Smooth muscle cell (in vitro differentiated cells): Measurements from ENCODE around the gene MVK. TPM values are rescaled to one million over a fixed set of nuclear protein-coding genes. Genes with fewer than 3 reads are reported as not detected.

Experiments
- DNase-seq: peaks from one replicate; lab custom pipeline; 2025; ENCODE audit not compliant: unreplicated experiment; lab: John Stamatoyannopoulos, UW
- H2AFZ ChIP-seq: fragments of 200-600 bp; sonication (generic); 2 replicates; pipeline ENCODE4 v1.6.0; 2016; ENCODE audit warnings: antibody characterized with exemption, low read depth, mild to moderate bottlenecking
- H3F3A ChIP-seq: fragments of 200-600 bp; sonication (generic); 2 replicates; pipeline ENCODE4 v1.6.0; 2017; ENCODE audit warnings: antibody characterized with exemption, low read depth
- H3K27ac ChIP-seq: fragments of 200-600 bp; sonication (generic); 2 replicates; pipeline ENCODE4 v1.5.1; 2016; ENCODE audit warnings: low read depth, mild to moderate bottlenecking
- H3K27me3 ChIP-seq: fragments of 200-600 bp; sonication (generic); 2 replicates; pipeline ENCODE4 v1.6.1; 2016; ENCODE audit warnings: low read depth, mild to moderate bottlenecking
- H3K36me3 ChIP-seq: fragments of 200-600 bp; sonication (generic); 2 replicates; pipeline ENCODE4 v1.5.1; 2016; ENCODE audit warnings: low read depth
- H3K4me1 ChIP-seq: fragments of 200-600 bp; sonication (generic); 2 replicates; pipeline ENCODE4 v1.5.1; 2016; ENCODE audit warnings: low read depth
- H3K4me2 ChIP-seq: fragments of 200-600 bp; sonication (generic); 2 replicates; pipeline ENCODE4 v1.6.0; 2016; ENCODE audit warnings: mild to moderate bottlenecking
- H3K4me3 ChIP-seq: fragments of 200-600 bp; sonication (generic); 2 replicates; pipeline ENCODE4 v1.5.1; 2016; ENCODE audit warnings: mild to moderate bottlenecking
- H3K79me2 ChIP-seq: fragments of 200-600 bp; sonication (generic); 2 replicates; pipeline ENCODE4 v1.6.0; 2016; ENCODE audit warnings: low read depth, mild to moderate bottlenecking
- H3K9ac ChIP-seq: fragments of 200-600 bp; sonication (generic); 2 replicates; pipeline ENCODE4 v1.6.0; 2016; ENCODE audit warnings: low read depth
- H3K9me3 ChIP-seq: fragments of 200-600 bp; sonication (generic); replicated peaks from 2 replicates; pipeline ENCODE4 v1.5.1; 2016; ENCODE audit warnings: low read depth
- H4K20me1 ChIP-seq: fragments of 200-600 bp; sonication (generic); 2 replicates; pipeline ENCODE4 v1.6.0; 2016; ENCODE audit warnings: low read depth
- WGBS: methylation state at CpG from one replicate; pipeline ENCODE4 v1.1.7; 2016; ENCODE audit warnings: low lambda C conversion rate; 5-methylcytosine and 5-hydroxymethylcytosine counted together
- polyA plus RNA-seq: library from polyadenylated mRNA; unstranded; fragments of >200 nt; fragmentation: Nextera tagmentation; extraction: Ambion mirVana; gene quantifications from 2 replicates; pipeline ENCODE4 v1.2.1, GENCODE V29; 2016
- total RNA-seq: library from RNA; depleted of rRNA; stranded (reverse); fragments of >200 nt; gene quantifications from 2 replicates; pipeline ENCODE4 v1.2.3, GENCODE V29; 2014
- TF ChIP-seq, protein P1 (sequence below): fragments of 200-600 bp; sonication (generic); IDR thresholded peaks from 2 replicates; pipeline ENCODE4 v1.5.1; 2017; ENCODE audit warnings: borderline replicate concordance, mild to moderate bottlenecking, antibody characterized with exemption; ENCODE audit not compliant: insufficient read depth, poor library complexity, severe bottlenecking

The MVK gene
- total and polyA plus RNA-seq, 2 experiments from 2014 or later: 16.3 to 21.1 TPM

DNA sequence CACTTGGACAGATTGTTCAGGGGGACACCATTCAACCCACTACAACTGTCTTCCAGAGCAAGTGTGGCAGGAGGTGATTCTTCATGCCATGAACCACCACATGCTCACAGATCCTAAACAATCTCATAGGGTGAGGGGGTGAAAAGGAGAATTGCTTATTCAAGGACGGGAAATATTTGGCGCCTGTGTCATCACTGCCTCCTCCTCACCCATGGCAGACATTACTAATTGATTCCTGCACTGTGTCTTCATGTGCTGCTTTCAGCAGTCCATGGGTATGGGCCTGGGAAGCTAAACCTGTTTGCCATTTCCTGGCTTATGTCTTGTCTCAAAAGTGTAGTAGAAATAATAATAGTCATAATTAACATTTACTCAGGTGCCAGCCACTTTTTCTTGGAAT is 31.6 kb upstream of the MVK start:
- no peak for DNase-seq
- Histone ChIP-seq H3K4me2 (peak overlapping the region; percentile 22), H2AFZ (no peak overlapping the region), H3K9ac (peak overlapping the region; percentile 14), H3K36me3 (no peaks in the 10 kb centered on the region), H3K4me1 (peaks cover 4% of the 10 kb centered on the region), H3K4me3 (no peak overlapping the region), H3K79me2 (no peaks in the 10 kb centered on the region), H3K27ac (peak overlapping the region; percentile 64), H4K20me1 (no peaks in the 10 kb centered on the region), H3F3A (peaks cover 13% of the 10 kb centered on the region), H3K27me3 (no peaks in the 10 kb centered on the region), H3K9me3 (no peaks in the 10 kb centered on the region)
- 40% methylated on average over 2 of the region's 2 CpGs for WGBS
- TF ChIP-seq, protein P1, sequence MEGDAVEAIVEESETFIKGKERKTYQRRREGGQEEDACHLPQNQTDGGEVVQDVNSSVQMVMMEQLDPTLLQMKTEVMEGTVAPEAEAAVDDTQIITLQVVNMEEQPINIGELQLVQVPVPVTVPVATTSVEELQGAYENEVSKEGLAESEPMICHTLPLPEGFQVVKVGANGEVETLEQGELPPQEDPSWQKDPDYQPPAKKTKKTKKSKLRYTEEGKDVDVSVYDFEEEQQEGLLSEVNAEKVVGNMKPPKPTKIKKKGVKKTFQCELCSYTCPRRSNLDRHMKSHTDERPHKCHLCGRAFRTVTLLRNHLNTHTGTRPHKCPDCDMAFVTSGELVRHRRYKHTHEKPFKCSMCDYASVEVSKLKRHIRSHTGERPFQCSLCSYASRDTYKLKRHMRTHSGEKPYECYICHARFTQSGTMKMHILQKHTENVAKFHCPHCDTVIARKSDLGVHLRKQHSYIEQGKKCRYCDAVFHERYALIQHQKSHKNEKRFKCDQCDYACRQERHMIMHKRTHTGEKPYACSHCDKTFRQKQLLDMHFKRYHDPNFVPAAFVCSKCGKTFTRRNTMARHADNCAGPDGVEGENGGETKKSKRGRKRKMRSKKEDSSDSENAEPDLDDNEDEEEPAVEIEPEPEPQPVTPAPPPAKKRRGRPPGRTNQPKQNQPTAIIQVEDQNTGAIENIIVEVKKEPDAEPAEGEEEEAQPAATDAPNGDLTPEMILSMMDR: no peak

DNA sequence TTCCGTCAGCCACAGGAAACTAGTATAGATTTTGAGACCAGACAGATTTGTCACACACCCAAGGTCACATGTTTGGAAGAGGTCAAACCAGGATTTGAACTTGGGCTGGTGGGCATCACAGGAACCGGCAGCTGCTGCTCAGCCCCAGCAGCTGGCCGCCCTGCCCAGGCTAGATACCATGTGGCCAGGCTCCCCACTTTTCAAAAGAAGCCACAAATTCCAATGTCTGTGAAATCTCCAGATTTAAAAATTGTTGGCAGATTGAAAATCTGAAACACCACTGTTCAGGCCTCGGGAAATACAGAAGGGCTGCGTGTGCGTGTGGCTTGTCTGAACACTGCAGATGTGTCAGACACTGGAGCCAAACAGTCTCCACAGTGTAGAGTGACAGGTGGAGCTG is 30.7 kb upstream of the MVK start:
- Histone ChIP-seq H3K9me3 (no peaks in the 10 kb centered on the region), H3K4me1 (peaks cover 3% of the 10 kb centered on the region), H3K27me3 (no peaks in the 10 kb centered on the region), H2AFZ (no peak overlapping the region), H3K27ac (peak overlapping the region; percentile 64), H3K79me2 (no peaks in the 10 kb centered on the region), H3K36me3 (no peaks in the 10 kb centered on the region), H3K4me2 (no peak overlapping the region), H4K20me1 (no peaks in the 10 kb centered on the region), H3K4me3 (no peak overlapping the region), H3K9ac (no peak overlapping the region), H3F3A (peaks cover 10% of the 10 kb centered on the region)
- TF ChIP-seq, protein P1: no peak
- 43% methylated on average over 6 of the region's 6 CpGs for WGBS
- no peak for DNase-seq

DNA sequence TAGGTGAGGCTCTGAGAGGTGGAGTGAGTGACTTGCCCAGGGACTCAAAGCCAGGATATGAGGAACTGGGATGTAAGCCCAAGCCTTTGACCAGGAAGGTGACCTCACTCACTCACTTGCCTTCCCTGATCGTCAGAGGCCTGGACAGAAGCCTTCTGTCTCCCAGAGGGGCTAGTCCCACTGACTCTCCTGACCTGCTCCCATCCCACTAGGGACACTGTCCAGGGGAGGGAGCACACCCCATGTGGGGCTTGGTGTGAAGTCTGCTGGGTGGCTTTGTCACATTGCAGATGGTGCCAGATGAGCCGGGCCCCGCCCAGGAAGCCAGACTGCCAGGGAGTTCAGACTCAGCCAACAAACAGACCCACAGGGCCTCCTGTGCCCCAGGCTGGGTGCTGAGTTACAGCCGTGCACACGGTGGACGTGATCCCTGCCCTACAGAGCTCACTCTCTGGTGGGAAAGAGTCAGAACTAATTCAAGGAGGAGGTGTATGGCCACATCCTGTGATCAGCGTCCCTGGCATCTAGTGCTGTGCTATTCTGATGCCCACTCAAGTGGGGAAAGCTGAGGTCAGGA is 28.6 kb upstream of the MVK start:
- Histone ChIP-seq H2AFZ (no peak overlapping the region), H3K4me3 (no peak overlapping the region), H3K27me3 (no peaks in the 10 kb centered on the region), H3K79me2 (no peaks in the 10 kb centered on the region), H4K20me1 (no peaks in the 10 kb centered on the region), H3K4me2 (no peak overlapping the region), H3K9me3 (no peaks in the 10 kb centered on the region), H3K27ac (no peak overlapping the region), H3K9ac (no peak overlapping the region), H3F3A (peaks cover 3% of the 10 kb centered on the region), H3K4me1 (no peaks in the 10 kb centered on the region), H3K36me3 (no peaks in the 10 kb centered on the region)
- 69% methylated on average over 7 of the region's 7 CpGs for WGBS
- no peak for DNase-seq
- TF ChIP-seq, protein P1: no peak

DNA sequence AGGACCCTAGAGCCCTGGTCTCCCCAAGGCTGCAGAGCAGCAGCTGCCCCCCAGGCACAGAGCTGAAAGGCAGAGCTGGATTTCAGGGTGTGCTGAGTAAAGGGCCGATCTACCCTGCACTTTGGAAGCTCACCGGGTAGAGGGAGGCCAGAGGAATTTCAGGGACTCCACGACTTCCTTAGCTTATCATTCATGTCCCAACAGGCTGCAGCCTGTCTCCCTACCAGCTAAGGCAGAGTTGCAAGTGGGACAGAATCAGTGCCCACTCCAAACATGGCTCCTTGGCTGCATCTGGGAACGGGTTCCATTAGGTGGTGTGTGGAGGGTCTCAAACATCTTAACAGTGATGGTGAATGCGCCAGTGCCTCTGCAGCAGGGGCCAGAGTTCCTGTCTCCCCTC is 27.8 kb upstream of the MVK start:
- no peaks in the 10 kb centered on the region for H3K27me3 ChIP-seq
- H2AFZ ChIP-seq: no peak overlapping the region
- 78% methylated on average over 5 of the region's 5 CpGs for WGBS

More for the DNA sequence above, 27.8 kb upstream of the MVK start:
- Histone ChIP-seq H3K4me3 (no peak overlapping the region), H3K9ac (no peak overlapping the region), H3K79me2 (no peaks in the 10 kb centered on the region), H3K36me3 (no peaks in the 10 kb centered on the region), H3K9me3 (no peaks in the 10 kb centered on the region), H4K20me1 (no peaks in the 10 kb centered on the region), H3F3A (peaks cover 3% of the 10 kb centered on the region), H3K4me1 (no peaks in the 10 kb centered on the region), H3K27ac (no peak overlapping the region), H3K4me2 (no peak overlapping the region)
- DNase-seq: no peak
- TF ChIP-seq, protein P1: no peak
